Smooth muscle cell (in vitro differentiated cells): ENCODE results near the gene GRIK2. TPM values are rescaled to one million over a fixed set of nuclear protein-coding genes. Genes with fewer than 3 reads are reported as not detected.

Experiments
- DNase-seq: peaks from one replicate; lab custom pipeline; 2025; ENCODE audit not compliant: unreplicated experiment; lab: John Stamatoyannopoulos, UW
- H2AFZ ChIP-seq: fragments of 200-600 bp; sonication (generic); 2 replicates; pipeline ENCODE4 v1.6.0; 2016; ENCODE audit warnings: antibody characterized with exemption, low read depth, mild to moderate bottlenecking
- H3F3A ChIP-seq: fragments of 200-600 bp; sonication (generic); 2 replicates; pipeline ENCODE4 v1.6.0; 2017; ENCODE audit warnings: antibody characterized with exemption, low read depth
- H3K27ac ChIP-seq: fragments of 200-600 bp; sonication (generic); 2 replicates; pipeline ENCODE4 v1.5.1; 2016; ENCODE audit warnings: low read depth, mild to moderate bottlenecking
- H3K27me3 ChIP-seq: fragments of 200-600 bp; sonication (generic); 2 replicates; pipeline ENCODE4 v1.6.1; 2016; ENCODE audit warnings: low read depth, mild to moderate bottlenecking
- H3K36me3 ChIP-seq: fragments of 200-600 bp; sonication (generic); 2 replicates; pipeline ENCODE4 v1.5.1; 2016; ENCODE audit warnings: low read depth
- H3K4me1 ChIP-seq: fragments of 200-600 bp; sonication (generic); 2 replicates; pipeline ENCODE4 v1.5.1; 2016; ENCODE audit warnings: low read depth
- H3K4me2 ChIP-seq: fragments of 200-600 bp; sonication (generic); 2 replicates; pipeline ENCODE4 v1.6.0; 2016; ENCODE audit warnings: mild to moderate bottlenecking
- H3K4me3 ChIP-seq: fragments of 200-600 bp; sonication (generic); 2 replicates; pipeline ENCODE4 v1.5.1; 2016; ENCODE audit warnings: mild to moderate bottlenecking
- H3K79me2 ChIP-seq: fragments of 200-600 bp; sonication (generic); 2 replicates; pipeline ENCODE4 v1.6.0; 2016; ENCODE audit warnings: low read depth, mild to moderate bottlenecking
- H3K9ac ChIP-seq: fragments of 200-600 bp; sonication (generic); 2 replicates; pipeline ENCODE4 v1.6.0; 2016; ENCODE audit warnings: low read depth
- H3K9me3 ChIP-seq: fragments of 200-600 bp; sonication (generic); replicated peaks from 2 replicates; pipeline ENCODE4 v1.5.1; 2016; ENCODE audit warnings: low read depth
- H4K20me1 ChIP-seq: fragments of 200-600 bp; sonication (generic); 2 replicates; pipeline ENCODE4 v1.6.0; 2016; ENCODE audit warnings: low read depth
- CTCF ChIP-seq: fragments of 200-600 bp; sonication (generic); IDR thresholded peaks from 2 replicates; pipeline ENCODE4 v1.5.1; 2017; ENCODE audit warnings: borderline replicate concordance, mild to moderate bottlenecking, antibody characterized with exemption; ENCODE audit not compliant: insufficient read depth, poor library complexity, severe bottlenecking
- WGBS: methylation state at CpG from one replicate; pipeline ENCODE4 v1.1.7; 2016; ENCODE audit warnings: low lambda C conversion rate; 5-methylcytosine and 5-hydroxymethylcytosine counted together
- polyA plus RNA-seq: library from polyadenylated mRNA; unstranded; fragments of >200 nt; fragmentation: Nextera tagmentation; extraction: Ambion mirVana; gene quantifications from 2 replicates; pipeline ENCODE4 v1.2.1, GENCODE V29; 2016
- total RNA-seq: library from RNA; depleted of rRNA; stranded (reverse); fragments of >200 nt; gene quantifications from 2 replicates; pipeline ENCODE4 v1.2.3, GENCODE V29; 2014

Gene GRIK2
- total and polyA plus RNA-seq, 2 experiments from 2014 or later = 10.0 to 23.6 TPM

- 92% methylated on average over 1 of the region's 1 CpG for WGBS
- Histone ChIP-seq H3K4me1 (no peaks in the 10 kb centered on the region), H3K36me3 (no peaks in the 10 kb centered on the region), H3K9ac (no peak overlapping the region), H3F3A (no peaks in the 10 kb centered on the region), H4K20me1 (no peaks in the 10 kb centered on the region), H2AFZ (no peak overlapping the region), H3K27ac (no peak overlapping the region), H3K9me3 (no peaks in the 10 kb centered on the region), H3K79me2 (no peaks in the 10 kb centered on the region), H3K4me3 (no peak overlapping the region), H3K4me2 (no peak overlapping the region), H3K27me3 (no peaks in the 10 kb centered on the region)
- no peak for TF ChIP-seq CTCF
- no peak for DNase-seq
These were observed 29.3 kb downstream of the GRIK2 start for GRCh38 chr6:101422811-101423210.

- Histone ChIP-seq H3K27ac (no peak overlapping the region), H3K9ac (no peak overlapping the region), H3F3A (no peaks in the 10 kb centered on the region), H3K36me3 (no peaks in the 10 kb centered on the region), H2AFZ (no peak overlapping the region), H3K9me3 (no peaks in the 10 kb centered on the region), H3K4me3 (no peak overlapping the region), H4K20me1 (no peaks in the 10 kb centered on the region), H3K4me2 (no peak overlapping the region), H3K79me2 (no peaks in the 10 kb centered on the region), H3K27me3 (no peaks in the 10 kb centered on the region), H3K4me1 (no peaks in the 10 kb centered on the region)
- 73% methylated on average over 1 of the region's 1 CpG for WGBS
- TF ChIP-seq CTCF = no peak
- no peak for DNase-seq
These were observed 35.8 kb downstream of the GRIK2 start for GRCh38 chr6:101429270-101429669.

- H2AFZ ChIP-seq = no peak overlapping the region
- H3K4me3 ChIP-seq = no peak overlapping the region
- H3K27me3 ChIP-seq = no peaks in the 10 kb centered on the region
- H3K36me3 ChIP-seq = no peaks in the 10 kb centered on the region
- H3K9me3 ChIP-seq = no peaks in the 10 kb centered on the region
- H3K79me2 ChIP-seq = no peaks in the 10 kb centered on the region
- H3F3A ChIP-seq = no peaks in the 10 kb centered on the region
- H3K9ac ChIP-seq = no peak overlapping the region
- no peaks in the 10 kb centered on the region for H3K4me1 ChIP-seq
- H3K4me2 ChIP-seq = no peak overlapping the region
- no peaks in the 10 kb centered on the region for H4K20me1 ChIP-seq
- H3K27ac ChIP-seq = no peak overlapping the region
- no peak for TF ChIP-seq CTCF
- WGBS = 82% methylated on average over 5 of the region's 5 CpGs
- DNase-seq = no peak
These were observed 36.3 kb downstream of the GRIK2 start for GRCh38 chr6:101429845-101430244.

- Histone ChIP-seq H4K20me1 (no peaks in the 10 kb centered on the region), H3K4me2 (no peak overlapping the region), H3K27me3 (no peaks in the 10 kb centered on the region), H3K27ac (no peak overlapping the region), H3K4me3 (no peak overlapping the region), H3F3A (no peaks in the 10 kb centered on the region), H3K79me2 (no peaks in the 10 kb centered on the region), H3K4me1 (no peaks in the 10 kb centered on the region), H3K9ac (no peak overlapping the region), H3K36me3 (no peaks in the 10 kb centered on the region), H3K9me3 (no peaks in the 10 kb centered on the region), H2AFZ (no peak overlapping the region)
- no peak for TF ChIP-seq CTCF
- WGBS = 88% methylated on average over 5 of the region's 5 CpGs
- DNase-seq = no peak
These were observed 39.6 kb downstream of the GRIK2 start for GRCh38 chr6:101433141-101433540.
